Lower leg skin (tissue), 4 donors: ENCODE results near the gene MMD2. TPM values are rescaled to one million over a fixed set of nuclear protein-coding genes. Genes with fewer than 3 reads are reported as not detected.
"Not testable (repeated sequence)": the region's sequence is repeated elsewhere in the genome, so short reads cannot be mapped to it uniquely, and the experiment has no call there.

Experiments
- DNase-seq, 2 donors: peaks; one replicate each; pipeline ENCODE4 v3.0.0-alpha.2; 2019; ENCODE audit warnings: low spot score in 2 of 2
- H3K4me3 ChIP-seq: fragments of 200-600 bp; sonication (generic); 2 replicates; pipeline ENCODE4 v1.5.1; 2017; ENCODE audit warnings: mild to moderate bottlenecking, low read depth; ENCODE audit not compliant: poor library complexity, severe bottlenecking
- CTCF ChIP-seq, 3 donors: fragments of 450-650 bp; IDR thresholded peaks; one replicate each; pipeline ENCODE4 v1.5.1; 2016; ENCODE audit warnings: antibody characterized with exemption in 3 of 3, mild to moderate bottlenecking in 3 of 3, moderate library complexity in 2 of 3
- POLR2A ChIP-seq, 2 donors: fragments of 450-650 bp; IDR thresholded peaks; one replicate each; pipeline ENCODE4 v1.6.1; 2016 to 2017; ENCODE audit warnings: antibody characterized with exemption in 2 of 2, mild to moderate bottlenecking in 1 of 2, moderate library complexity in 1 of 2
- WGBS, 2 donors: methylation state at CpG; one replicate each; pipeline ENCODE4 v1.1.5; 2018; 5-methylcytosine and 5-hydroxymethylcytosine counted together
- intact Hi-C: fragments of 100-400 bp; cut with DNase I; formaldehyde crosslinking; loops from one replicate; pipeline ENCODE4 v1.15.0; 2023; ENCODE audit warnings: low total_unique reads
- total RNA-seq, 4 donors: library from RNA; depleted of rRNA; stranded (reverse); fragments of >200 nt; gene quantifications; one replicate each; pipeline ENCODE4 v1.1.0, GENCODE V29; 2016

MMD2 gene
- total RNA-seq, 4 donors from 2014 or later: not detected

GRCh38 chr7:4973728-4974198 is 14.8 kb upstream of the MMD2 start:
- 6% methylated on average over 12 to 26 of the region's 41 CpGs for WGBS, 2 donors
- peak; percentile 75 to 97 for DNase-seq
- TF ChIP-seq CTCF (IDR thresholded peaks at IDR 0.05) (peak in 1 of 3 donors; percentile 10), POLR2A (IDR thresholded peaks at IDR 0.05) (no peak)
- intact Hi-C loops: no loop called here
- peak overlapping the region; percentile 58 for H3K4me3 ChIP-seq

- intact Hi-C loops: not testable (repeated sequence)
- 83 to 88% methylated on average over 8 to 9 of the region's 10 CpGs for whole genome bisulfite sequencing, 2 donors
Measured at GRCh38 chr7:4972446-4972845, 13.5 kb upstream of the MMD2 start.

GRCh38 chr7:4965295-4966022 is 6.5 kb upstream of the MMD2 start:
- TF ChIP-seq POLR2A (IDR thresholded peaks at IDR 0.05) (no peak), CTCF (IDR thresholded peaks at IDR 0.05) (no peak)
- 88 to 90% methylated on average over 11 of the region's 11 CpGs for WGBS, 2 donors
- H3K4me3 ChIP-seq: no peak overlapping the region
- intact Hi-C loops: no loop called here
- DNase-seq: peak in 1 of 2 donors; percentile 57

More at GRCh38 chr7:4972446-4972845, 13.5 kb upstream of the MMD2 start:
- peak in 1 of 2 donors; percentile 57 for DNase-seq
- not testable (repeated sequence) for H3K4me3 ChIP-seq

- intact Hi-C loops: no loop called here
- DNase-seq: peak in 1 of 2 donors; percentile 48
- H3K4me3 ChIP-seq: no peak overlapping the region
- 33 to 46% methylated on average over 11 of the region's 11 CpGs for WGBS, 2 donors
- TF ChIP-seq POLR2A (IDR thresholded peaks at IDR 0.05): no peak
- TF ChIP-seq CTCF (IDR thresholded peaks at IDR 0.05): no peak
Measured at GRCh38 chr7:4964506-4964905, 5.5 kb upstream of the MMD2 start.

- H3K4me3 ChIP-seq: no peak overlapping the region
- 80 to 85% methylated on average over 19 of the region's 19 CpGs for whole genome bisulfite sequencing, 2 donors
- intact Hi-C loops: no loop called here
- DNase-seq: peak in 1 of 2 donors; percentile 49
- no peak for TF ChIP-seq POLR2A (IDR thresholded peaks at IDR 0.05)
- TF ChIP-seq CTCF (IDR thresholded peaks at IDR 0.05): no peak
Measured at GRCh38 chr7:4962872-4963775, 4.1 kb upstream of the MMD2 start.

- peak in 1 of 2 donors; percentile 70 for DNase-seq
- WGBS, 2 donors: 51 to 62% methylated on average over 10 of the region's 10 CpGs
Measured at GRCh38 chr7:4960363-4960762, 1.4 kb upstream of the MMD2 start.

More at GRCh38 chr7:4960363-4960762, 1.4 kb upstream of the MMD2 start:
- no peak overlapping the region for H3K4me3 ChIP-seq
- intact Hi-C loops: no loop called here
- no peak for TF ChIP-seq CTCF (IDR thresholded peaks at IDR 0.05)
- no peak for TF ChIP-seq POLR2A (IDR thresholded peaks at IDR 0.05)
